HG03060 (cell line): ENCODE measurements around the gene MARCHF10.

Source experiments
- ATAC-seq: cut with Tn5 transposase; IDR thresholded peaks from one replicate; pipeline ENCODE4 v1.9.1; 2021; ENCODE audit warnings: low read depth, moderate number of reproducible peaks; ENCODE audit not compliant: unreplicated experiment

MARCHF10 gene

GRCh38 chr17:62666061-62666800, 141.9 kb downstream of the MARCHF10 start:
- ATAC-seq: no peak

GRCh38 chr17:62665599-62665998, 142.5 kb downstream of the MARCHF10 start:
- ATAC-seq: no peak

GRCh38 chr17:62664336-62665120, 143.6 kb downstream of the MARCHF10 start:
- ATAC-seq: no peak

GRCh38 chr17:62663304-62663703, 144.8 kb downstream of the MARCHF10 start:
- no peak for ATAC-seq

- ATAC-seq: no peak
These were observed 145.3 kb downstream of the MARCHF10 start for GRCh38 chr17:62662855-62663254.

- ATAC-seq: no peak
These were observed 146.8 kb downstream of the MARCHF10 start for GRCh38 chr17:62661337-62661736.

- ATAC-seq: no peak
These were observed 147.4 kb downstream of the MARCHF10 start for GRCh38 chr17:62660629-62661118.

GRCh38 chr17:62658136-62658920, 149.8 kb downstream of the MARCHF10 start:
- ATAC-seq: no peak

- no peak for ATAC-seq
These were observed 150.4 kb downstream of the MARCHF10 start for GRCh38 chr17:62657690-62658089.

- no peak for ATAC-seq
These were observed 150.9 kb downstream of the MARCHF10 start for GRCh38 chr17:62657145-62657665.

- no peak for ATAC-seq
These were observed 151.7 kb downstream of the MARCHF10 start for GRCh38 chr17:62656446-62656845.

- no peak for ATAC-seq
These were observed 152.5 kb downstream of the MARCHF10 start for GRCh38 chr17:62655656-62656055.

- ATAC-seq: no peak
These were observed 154.0 kb downstream of the MARCHF10 start for GRCh38 chr17:62653826-62654761.

- ATAC-seq: peak; percentile 75
These were observed 154.9 kb downstream of the MARCHF10 start for GRCh38 chr17:62653002-62653825.

GRCh38 chr17:62652251-62653001, 155.7 kb downstream of the MARCHF10 start:
- no peak for ATAC-seq
